Rectal smooth muscle tissue (tissue), 1 donor: ENCODE data around the gene CALM3.
A peak's percentile ranks its signal among the peaks of the same experiment; 100 is the strongest.

Experiments
- H3K27ac ChIP-seq: one replicate; pipeline ENCODE4 v1.7.0; 2013; ENCODE audit warnings: low read depth, low read length, inconsistent platforms
- H3K27me3 ChIP-seq: one replicate; pipeline ENCODE4 v1.7.0; 2013; ENCODE audit warnings: low read length; ENCODE audit not compliant: control insufficient read depth, insufficient read depth
- H3K36me3 ChIP-seq: one replicate; pipeline ENCODE4 v1.7.0; 2013; ENCODE audit warnings: low read length; ENCODE audit not compliant: control insufficient read depth, insufficient read depth
- H3K4me1 ChIP-seq: one replicate; pipeline ENCODE4 v1.7.0; 2013; ENCODE audit warnings: low read length; ENCODE audit not compliant: control insufficient read depth, insufficient read depth
- H3K4me3 ChIP-seq: one replicate; pipeline ENCODE4 v1.7.0; 2013; ENCODE audit warnings: low read length
- H3K9ac ChIP-seq: one replicate; pipeline ENCODE4 v1.7.0; 2013; ENCODE audit warnings: low read length

CALM3 gene

DNA sequence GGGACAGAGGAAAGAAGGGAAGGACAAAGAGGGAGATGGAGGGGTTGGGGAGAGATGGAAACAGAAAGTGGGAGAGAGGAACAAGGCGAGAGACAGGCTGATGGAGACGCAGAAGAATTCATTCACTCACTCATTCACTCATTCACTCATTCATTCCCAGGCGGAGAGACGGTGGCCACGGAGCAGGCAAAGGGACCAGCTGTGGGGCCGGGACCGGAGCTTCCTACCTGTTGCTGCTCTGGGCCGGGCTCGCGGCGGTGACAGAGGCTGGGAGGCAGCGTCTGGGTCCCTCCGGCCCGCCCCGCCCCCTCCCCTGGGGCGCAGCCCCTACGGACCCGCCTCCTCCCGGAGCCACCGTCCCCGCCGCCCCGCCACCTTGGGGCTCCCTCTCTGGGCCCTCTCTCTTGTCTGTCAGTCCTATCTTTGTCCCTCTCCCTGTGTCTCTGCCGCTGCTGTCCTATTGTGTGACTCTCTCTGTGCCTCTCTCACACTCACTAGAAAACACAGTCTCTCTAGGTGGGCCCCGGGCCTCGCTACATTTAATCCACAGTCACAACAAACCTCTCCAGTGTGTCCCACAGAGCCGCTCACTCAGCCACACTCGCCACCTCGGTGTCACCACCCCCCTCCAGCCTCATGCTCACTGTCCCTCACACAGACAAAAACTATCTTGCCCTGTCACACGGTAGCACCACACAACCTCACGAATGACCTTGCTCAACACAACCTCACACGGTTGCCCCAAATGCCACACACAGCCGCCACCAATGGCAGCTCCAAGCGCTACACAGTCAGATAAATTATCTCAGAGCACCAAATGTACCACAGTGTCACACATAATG is 35.0 kb downstream of the CALM3 start, which contains the start of gene GNG8:
Gene GNG8, minus strand, starts transcription at position 283 of the 842 bp plus-strand sequence. CDS start 1,520 bp downstream, outside the sequence.
- no peak within 1 kb of the TSS for H3K4me3 ChIP-seq
- no peak within 1 kb of the TSS for H3K27ac ChIP-seq
- no peak within 1 kb of the TSS for H3K9ac ChIP-seq
- H3K36me3 ChIP-seq = no peaks in the 10 kb centered on the region
- H3K4me1 ChIP-seq = peaks cover 7% of the 10 kb centered on the region
- peaks cover 9% of the 10 kb centered on the region for H3K27me3 ChIP-seq

DNA sequence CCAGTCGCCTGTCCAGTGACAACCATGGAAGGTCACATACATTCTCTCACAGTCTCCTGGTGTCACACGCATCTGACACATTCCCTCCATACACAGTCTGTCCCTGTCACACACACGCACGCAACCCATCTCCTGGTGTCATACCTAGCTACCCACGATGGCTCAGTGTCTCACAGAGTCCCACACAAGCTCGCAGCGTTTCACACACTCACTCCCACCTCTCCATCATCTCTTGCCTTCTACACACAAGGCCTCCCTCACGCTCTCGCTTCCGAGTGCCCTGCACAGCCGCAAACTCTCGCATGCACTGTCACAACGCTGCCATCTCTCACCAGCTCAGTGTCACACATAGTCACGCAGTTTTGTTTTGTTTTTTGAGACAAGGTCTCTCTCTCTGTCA is 36.1 kb downstream of the CALM3 start:
- H3K36me3 ChIP-seq = no peaks in the 10 kb centered on the region
- H3K9ac ChIP-seq = no peak overlapping the region
- H3K27ac ChIP-seq = no peak overlapping the region
- H3K4me3 ChIP-seq = no peak overlapping the region
- H3K27me3 ChIP-seq = peaks cover 9% of the 10 kb centered on the region
- peaks cover 7% of the 10 kb centered on the region for H3K4me1 ChIP-seq

DNA sequence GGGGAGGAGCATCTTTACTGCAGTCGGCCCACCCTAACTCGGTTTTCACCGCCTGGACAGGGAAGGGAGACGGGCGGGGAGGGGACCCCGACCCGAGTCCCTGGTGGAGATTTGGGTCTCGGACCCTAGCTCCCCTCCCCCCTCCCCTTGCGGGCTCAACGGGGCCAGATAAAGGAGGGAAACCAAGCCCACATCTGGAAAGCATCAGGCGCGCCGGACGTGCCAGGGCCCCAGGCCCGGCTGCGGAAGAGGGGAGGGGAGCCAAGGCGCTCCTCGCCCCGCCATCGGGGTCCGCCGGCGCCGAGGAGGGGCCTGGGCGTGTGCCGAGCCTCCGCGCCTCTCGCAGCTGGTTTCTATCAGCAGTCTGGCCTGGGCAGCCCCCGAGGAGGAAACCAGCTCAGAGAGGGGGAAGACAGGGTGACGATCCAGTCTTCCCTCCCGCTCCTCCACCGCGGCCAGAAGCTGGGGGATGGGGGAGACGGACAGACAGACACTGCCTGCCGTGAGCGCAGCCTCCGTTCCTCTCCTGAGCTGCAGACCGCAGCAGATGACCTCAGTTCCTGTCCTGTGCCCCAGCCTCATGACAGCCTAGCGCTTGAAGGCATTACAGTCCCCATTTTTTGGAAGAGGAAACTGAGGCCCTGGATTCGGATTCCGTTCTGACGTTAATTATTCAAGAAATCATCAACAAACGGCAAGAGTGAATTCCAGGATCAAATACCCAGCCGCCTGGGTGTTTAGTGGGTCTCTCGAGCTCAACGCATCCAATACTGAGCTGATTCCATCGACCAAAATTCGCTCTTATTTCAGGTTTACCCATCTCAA is 38.4 kb downstream of the CALM3 start:
- Histone ChIP-seq H3K36me3 (no peaks in the 10 kb centered on the region), H3K27ac (peak overlapping the region; percentile 92), H3K4me1 (peaks cover 8% of the 10 kb centered on the region), H3K27me3 (peaks cover 2% of the 10 kb centered on the region), H3K9ac (peak overlapping the region; percentile 24), H3K4me3 (peak overlapping the region; percentile 70)

DNA sequence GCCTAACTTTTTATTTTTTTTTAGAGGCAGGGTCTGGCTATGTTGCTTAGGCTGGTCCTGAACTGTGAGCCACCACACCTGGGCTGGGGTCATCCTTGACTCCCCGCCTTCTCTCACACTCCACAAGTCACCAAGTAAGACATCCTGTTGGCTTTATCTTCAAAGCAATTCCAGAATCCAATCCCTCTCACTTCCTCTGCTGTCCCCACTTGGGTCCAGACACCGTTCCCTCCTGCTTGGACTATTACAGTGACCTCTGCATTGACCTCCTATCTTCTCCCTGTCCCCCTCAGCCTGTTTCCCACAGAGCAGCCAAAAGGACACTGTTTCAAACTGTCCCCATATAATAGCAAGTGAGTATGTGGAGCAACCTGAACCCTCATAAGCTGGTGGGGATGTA is 39.5 kb downstream of the CALM3 start:
- no peaks in the 10 kb centered on the region for H3K36me3 ChIP-seq

DNA sequence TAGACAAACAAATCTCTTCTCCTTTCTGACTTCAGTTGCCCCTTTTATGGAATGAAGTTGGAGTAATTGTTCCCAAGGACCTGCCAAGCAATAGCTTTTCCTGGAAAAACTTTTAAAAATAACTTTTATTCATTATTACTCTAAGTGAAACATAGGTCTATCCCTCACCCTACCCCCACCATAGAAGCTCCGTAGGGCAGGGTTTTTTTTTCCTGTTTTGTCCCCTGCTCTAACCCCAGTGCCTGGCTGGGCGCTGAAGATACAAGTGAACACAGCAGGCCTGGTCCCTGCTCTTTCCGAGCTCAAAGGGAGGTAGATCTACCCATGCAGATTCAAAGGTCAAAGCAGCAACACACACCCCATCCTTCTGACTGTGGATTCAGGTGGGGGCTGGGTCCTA is 43.6 kb downstream of the CALM3 start:
- Histone ChIP-seq H3K4me1 (peaks cover 5% of the 10 kb centered on the region), H3K36me3 (no peaks in the 10 kb centered on the region), H3K4me3 (no peak overlapping the region), H3K27me3 (peaks cover 2% of the 10 kb centered on the region), H3K27ac (peak overlapping the region; percentile 61), H3K9ac (no peak overlapping the region)

More for the DNA sequence above, 39.5 kb downstream of the CALM3 start:
- peaks cover 9% of the 10 kb centered on the region for H3K4me1 ChIP-seq
- H3K9ac ChIP-seq = no peak overlapping the region
- peak overlapping the region; percentile 45 for H3K27ac ChIP-seq
- H3K27me3 ChIP-seq = peaks cover 2% of the 10 kb centered on the region
- H3K4me3 ChIP-seq = no peak overlapping the region

DNA sequence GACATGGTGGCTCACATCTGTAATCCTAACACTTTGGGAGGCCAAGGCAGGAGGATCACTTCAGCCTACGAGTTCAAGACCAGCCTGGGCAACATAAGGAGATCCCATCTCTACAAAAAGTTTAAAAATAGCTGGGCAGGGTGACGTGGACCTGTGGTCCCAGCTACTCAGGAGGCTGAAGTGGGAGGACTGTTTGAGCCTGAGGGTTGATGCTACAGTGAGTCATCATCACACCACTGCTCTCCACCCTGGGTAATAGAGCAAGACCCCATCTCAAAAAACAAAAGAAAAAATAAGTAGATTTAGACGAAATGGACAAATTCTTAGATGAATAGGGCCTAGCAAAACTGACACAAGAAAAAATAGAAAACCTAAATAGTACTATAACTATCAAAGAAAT is 45.3 kb downstream of the CALM3 start:
- H3K27ac ChIP-seq = no peak overlapping the region

DNA sequence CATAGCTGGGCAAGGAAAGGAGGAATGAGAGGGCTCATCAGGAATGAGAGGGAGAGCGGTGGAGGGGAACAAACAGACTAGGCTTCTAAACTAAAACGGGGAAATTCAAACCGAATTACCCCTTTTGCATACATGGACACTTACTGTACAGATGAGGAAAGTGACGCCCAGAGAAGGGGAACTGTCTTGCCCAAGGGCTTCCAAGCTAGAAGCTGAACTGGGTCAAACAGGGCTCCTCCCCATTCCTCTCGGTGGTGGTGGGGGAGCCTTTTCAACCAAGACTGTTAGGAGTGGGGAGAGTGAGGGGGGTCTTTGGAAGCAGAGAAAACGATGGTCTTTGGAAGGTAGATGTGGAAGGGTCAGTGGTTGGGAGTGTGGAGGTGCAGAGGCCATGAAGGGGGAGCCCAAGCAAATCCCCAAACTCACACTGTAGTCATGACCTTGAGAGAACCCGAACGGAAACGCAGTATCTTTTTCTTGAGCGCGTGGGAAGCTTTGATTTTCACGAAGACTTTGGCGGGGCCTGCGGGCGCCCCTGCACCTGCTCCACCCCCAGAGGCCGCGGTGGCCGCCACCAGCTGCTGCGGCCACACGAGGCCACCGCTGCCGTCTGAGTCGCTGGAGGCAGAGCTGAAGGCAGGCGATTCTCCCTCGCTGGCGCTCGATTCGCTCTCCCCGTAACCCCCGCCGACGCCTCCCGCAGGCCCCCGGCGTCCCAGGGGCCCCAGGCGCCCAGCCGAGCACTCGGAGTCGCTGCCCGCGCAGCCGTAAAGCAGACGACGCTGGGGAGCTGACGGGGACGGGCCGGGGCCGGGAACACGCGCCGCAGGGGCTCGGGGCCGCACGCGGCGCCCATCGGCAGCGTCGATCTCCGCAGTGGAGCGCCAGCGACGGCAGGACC is 47.2 kb downstream of the CALM3 start:
- Histone ChIP-seq H3K27ac (no peak overlapping the region), H3K4me1 (peaks cover 8% of the 10 kb centered on the region), H3K9ac (no peak overlapping the region), H3K27me3 (no peaks in the 10 kb centered on the region), H3K4me3 (no peak overlapping the region), H3K36me3 (no peaks in the 10 kb centered on the region)

More for the DNA sequence above, 45.3 kb downstream of the CALM3 start:
- no peak overlapping the region for H3K9ac ChIP-seq
- H3K4me1 ChIP-seq = peaks cover 2% of the 10 kb centered on the region
- H3K4me3 ChIP-seq = no peak overlapping the region
- no peaks in the 10 kb centered on the region for H3K27me3 ChIP-seq
- no peaks in the 10 kb centered on the region for H3K36me3 ChIP-seq

DNA sequence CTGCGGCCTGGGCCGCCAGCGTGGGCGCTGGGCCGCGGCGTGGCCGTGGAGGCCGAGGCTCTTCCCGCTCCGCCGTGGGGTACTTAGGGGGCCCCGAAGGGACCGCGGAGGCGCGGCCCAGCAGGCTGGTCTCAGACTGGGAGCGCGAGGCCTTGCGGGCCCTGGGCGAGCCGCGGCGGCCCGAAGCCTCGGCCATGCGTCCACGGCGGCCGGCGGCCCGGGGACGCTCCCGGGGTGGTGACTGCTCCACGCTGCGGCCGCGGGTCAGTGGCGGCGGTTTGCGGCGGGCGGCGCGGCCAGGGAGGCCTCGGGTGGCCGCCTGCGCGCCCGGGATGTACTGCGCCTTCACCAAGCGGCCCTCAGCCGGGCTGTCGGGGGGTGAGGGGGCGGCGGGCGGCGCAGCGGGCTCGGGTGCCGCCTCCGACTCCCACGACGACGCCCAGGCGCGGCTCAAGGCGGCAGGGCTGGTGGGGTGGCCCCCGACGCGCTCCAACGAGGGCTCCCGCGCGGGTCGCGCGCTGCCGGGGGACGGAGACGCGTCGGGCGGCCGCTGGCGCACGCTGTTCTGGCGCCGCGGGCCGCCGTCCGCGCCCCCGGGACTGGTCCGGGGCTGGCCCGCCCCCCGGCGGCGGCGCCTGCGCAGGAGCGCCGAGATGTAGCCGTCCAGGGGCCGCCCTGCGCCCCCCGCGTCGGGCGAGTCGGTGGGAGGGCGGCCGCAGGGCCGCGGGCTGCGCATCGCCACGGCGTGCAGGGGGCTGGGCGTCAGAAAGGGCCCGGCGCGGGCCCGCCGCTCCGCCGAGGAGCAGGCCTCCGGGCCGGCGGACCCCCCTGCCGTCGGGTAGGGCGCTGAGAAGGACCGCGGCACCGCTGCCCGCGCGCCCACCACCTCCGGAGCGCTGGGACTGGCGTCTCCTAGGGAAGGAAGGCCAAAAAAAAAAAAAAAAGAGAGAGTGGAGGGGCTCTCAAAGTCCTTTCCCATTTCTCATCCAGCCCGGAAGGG is 48.1 kb downstream of the CALM3 start:
- Histone ChIP-seq H3K4me1 (peaks cover 12% of the 10 kb centered on the region), H3K27me3 (no peaks in the 10 kb centered on the region), H3K4me3 (no peak overlapping the region), H3K27ac (no peak overlapping the region), H3K9ac (no peak overlapping the region), H3K36me3 (no peaks in the 10 kb centered on the region)

DNA sequence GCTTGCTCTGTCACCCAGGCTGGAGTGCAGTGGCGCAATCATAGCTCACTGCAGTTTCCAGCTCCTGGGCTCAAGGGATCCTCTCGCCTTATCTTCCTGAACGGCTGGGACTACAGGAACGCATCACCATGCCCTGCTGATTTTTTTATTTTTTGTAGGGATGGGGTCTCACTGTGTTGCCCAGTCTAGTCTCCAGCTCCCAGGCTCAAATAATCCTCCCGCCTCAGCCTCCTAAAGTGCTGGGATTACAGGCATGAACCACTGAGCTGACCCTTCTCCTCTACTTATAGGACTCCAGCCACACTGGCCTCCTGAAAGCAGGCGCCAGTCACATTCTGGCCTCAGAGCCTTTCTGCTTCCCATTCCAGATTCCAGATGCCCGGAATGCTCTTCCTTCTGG is 49.3 kb downstream of the CALM3 start:
- Histone ChIP-seq H3K4me1 (peaks cover 16% of the 10 kb centered on the region), H3K27me3 (no peaks in the 10 kb centered on the region), H3K4me3 (no peak overlapping the region), H3K9ac (no peak overlapping the region), H3K27ac (no peak overlapping the region), H3K36me3 (no peaks in the 10 kb centered on the region)

DNA sequence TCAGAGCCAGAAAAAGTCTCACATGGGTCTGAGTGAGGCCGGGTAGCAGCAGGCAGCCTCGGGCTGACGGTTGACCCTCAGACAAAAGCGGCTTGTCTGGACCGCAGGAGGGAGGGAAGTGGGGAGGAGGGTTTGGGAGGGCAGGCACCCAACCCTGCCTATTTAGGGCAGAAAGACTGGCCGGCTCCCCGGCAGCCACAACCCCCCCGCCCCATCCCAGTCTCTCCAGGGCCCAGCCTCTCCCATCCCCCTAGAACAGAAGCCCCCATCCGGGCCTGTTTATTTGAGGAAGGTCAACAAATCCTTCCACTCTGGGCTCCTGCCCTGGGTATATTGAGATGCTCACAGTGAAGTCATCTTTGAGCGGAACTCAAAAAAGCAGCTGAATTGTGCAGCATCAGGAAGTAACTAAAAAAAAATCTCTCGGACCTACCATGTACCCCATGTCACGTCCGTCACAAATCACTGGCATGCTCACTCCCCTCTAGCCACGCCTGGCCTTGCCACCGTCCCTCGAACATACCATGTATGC is 53.6 kb downstream of the CALM3 start:
- Histone ChIP-seq H3K4me1 (peaks cover 16% of the 10 kb centered on the region), H3K36me3 (no peaks in the 10 kb centered on the region), H3K27me3 (peaks cover 1% of the 10 kb centered on the region), H3K27ac (peak overlapping the region; percentile 72), H3K4me3 (no peak overlapping the region), H3K9ac (no peak overlapping the region)

DNA sequence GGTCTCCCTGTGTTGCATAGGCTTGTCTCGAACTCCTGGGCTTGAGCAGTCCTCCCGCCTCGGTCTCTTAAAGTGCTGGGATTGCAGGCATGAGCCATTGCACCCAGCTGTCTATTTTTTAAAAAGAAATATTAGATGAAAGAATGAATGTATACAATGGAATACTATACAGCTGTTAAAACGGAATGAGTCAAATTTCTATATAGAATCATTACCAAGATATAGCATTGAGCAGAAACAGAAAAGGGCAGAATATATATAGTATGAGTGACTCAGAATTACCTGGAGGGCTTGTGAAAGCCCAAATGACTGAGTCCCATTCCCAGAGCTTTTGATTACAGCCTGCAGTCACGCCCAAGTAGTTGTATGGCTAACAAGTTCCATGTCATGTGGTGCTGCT is 55.4 kb downstream of the CALM3 start:
- H3K36me3 ChIP-seq = no peaks in the 10 kb centered on the region
- no peak overlapping the region for H3K27ac ChIP-seq
- no peak overlapping the region for H3K4me3 ChIP-seq
- peaks cover 3% of the 10 kb centered on the region for H3K27me3 ChIP-seq
- no peak overlapping the region for H3K9ac ChIP-seq
- peaks cover 17% of the 10 kb centered on the region for H3K4me1 ChIP-seq
